HUDEP-2 (cell line): ENCODE data around the gene MRPL37.

Experiments
- DNase-seq, 76 experiments: peaks; one replicate each; lab custom pipeline; 2025; ENCODE audit not compliant: unreplicated experiment in 76 of 76; lab: John Stamatoyannopoulos, UW

The MRPL37 gene

DNA sequence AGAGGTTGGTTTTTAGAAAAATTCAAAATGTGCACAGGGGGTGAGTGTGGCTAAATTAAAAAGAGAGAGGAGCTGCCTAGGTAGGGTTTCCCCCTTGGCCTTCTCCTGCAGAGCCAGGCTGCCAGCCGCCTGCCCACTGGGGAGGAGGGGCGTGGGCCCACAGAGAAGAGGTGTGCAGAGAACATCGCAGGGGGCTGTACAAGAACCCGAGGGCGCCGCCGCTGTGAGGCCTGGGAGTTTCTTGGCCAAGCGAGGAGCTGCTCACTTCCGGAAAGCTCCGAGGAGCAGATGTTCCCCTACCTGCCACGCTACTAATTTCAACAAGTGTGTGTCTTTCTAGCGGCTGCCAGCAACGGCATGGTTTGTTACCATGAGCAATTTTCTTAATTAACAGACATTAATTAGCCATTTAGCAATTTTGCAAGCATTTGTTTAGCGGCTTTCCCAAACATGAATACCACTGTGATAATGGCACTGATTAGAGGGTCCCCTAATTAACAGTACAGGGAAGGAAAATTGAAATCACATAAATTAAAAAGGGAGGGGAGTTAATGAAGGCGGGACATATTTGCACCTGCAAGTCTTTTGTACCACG, 59.7 kb downstream of the MRPL37 start:
- DNase-seq, result no peak

DNA sequence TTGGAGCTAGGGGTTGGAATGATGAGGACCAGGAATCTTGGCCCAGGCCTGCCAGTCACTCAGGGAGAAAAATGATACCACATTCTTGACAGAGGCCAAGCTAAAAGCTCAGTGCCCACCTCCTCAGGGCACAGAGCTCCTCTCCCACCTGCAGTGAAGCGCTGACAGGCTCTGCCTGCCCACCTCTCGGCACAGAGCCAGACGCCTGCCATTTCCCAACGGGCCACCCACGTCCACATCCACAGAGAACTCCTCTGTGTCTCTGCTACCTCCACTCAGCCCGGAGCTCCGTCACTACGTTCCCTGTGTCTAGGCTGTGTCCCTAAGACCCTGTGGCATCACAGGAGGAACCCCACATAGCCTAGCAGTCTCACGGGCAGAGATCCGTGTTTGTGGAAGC, 60.8 kb downstream of the MRPL37 start:
- no peak for DNase-seq

DNA sequence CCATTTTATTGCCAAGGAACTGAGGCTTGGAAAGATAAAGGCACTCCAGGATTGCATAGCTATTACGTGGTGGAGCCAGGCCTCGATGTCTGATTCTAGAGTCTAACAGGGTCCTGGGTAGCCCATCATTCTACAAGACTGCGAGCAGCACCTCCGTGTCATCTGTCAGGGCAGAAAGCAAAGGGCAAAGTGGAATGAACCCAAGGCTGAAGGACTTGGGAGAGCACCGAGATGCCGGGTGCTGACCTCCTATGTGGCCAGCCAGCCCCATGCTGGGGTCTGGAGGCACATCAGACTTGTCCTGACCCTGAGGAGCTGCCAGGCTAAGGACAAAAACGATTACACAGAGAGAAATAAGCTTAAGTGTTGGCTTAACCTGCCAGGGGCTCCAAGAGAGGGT, 62.3 kb downstream of the MRPL37 start:
- no peak for DNase-seq

DNA sequence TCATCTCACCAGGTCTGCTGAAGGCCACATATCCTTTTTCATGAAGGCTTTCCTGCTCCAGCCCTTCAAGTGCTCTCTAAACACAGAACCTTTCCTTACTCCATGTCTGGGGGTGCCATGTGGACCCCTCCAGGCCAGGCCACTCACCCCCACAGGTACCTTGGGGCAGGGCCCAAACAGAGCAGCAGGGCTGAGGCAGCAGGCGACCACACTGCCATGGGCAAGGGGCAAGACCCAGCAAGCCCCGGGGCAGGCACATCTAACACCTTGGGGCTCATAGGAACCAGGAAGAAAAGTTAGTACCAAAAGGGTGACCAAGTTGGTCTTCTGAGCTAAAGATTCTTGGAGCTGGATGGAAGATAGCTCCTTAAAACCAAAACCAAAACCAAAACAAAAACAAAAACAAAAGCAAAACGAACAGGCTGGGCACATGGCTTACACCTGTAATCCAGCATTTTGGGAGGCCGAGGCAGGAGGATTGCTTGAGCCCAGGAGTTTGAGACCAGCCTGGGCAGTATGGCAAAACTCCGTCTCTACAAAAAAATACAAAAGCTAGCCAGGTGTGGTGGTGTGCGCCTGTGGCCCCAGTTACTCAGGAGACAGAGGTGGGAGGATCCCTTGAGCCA, 63.7 kb downstream of the MRPL37 start:
- no peak for DNase-seq

DNA sequence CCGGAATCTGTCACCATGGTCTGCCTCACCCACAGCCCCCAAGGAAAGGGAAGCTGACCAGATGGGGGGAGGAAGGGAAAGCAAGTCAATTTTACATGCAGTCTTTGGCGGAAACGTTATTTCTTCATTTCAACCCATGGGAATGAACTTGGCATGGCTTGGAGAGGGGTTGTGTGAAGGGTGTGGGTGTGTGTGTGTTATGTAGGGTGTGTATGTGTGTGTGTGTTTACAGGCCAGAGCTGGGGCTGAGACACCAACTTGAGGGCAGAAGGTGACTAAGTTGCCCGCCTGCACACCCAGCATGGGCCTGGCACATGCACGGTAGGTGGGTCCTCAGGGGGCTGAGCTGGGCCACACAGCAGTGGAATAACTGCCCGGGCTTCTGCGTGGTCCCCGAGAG, 65.2 kb downstream of the MRPL37 start:
- DNase-seq, result no peak

DNA sequence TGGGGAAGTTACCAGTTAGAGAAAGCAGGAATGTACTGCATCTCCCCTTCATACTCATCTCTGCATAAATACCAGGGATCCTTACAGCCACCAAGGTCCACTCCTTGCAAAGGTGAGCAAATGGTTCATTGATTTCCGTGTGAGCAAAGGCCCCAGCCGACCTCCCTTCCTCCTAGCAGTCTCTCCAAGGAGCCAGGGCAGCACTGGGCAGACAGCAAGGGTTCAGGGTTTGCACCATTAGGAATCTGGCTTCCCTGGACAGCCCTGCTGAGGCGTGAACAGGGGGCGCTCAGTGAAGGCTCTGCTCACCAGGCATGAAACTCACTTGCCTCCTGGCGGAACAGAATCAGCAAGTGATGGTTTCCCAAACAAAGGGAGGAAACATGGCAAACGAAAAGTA, 65.7 kb downstream of the MRPL37 start:
- no peak for DNase-seq

DNA sequence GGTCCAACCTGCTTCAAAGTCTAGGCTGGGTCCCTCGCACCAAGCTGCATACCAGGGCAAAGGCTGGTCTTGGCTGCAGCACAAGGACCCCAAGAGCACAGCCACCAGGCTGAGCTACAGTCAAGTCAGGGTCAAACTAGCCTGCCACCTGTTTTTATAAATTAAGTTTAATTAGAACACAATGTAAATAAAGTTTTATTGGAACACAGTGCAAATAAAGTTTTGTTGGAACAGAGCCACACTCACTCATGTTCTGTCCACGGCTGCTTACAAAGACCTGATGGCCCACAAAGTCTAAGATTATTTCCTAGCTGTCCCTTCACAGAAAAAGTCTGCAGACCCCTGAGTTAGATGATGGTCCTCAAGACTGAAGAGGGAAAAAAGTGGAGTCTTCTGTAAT, 66.2 kb downstream of the MRPL37 start:
- DNase-seq, result no peak

DNA sequence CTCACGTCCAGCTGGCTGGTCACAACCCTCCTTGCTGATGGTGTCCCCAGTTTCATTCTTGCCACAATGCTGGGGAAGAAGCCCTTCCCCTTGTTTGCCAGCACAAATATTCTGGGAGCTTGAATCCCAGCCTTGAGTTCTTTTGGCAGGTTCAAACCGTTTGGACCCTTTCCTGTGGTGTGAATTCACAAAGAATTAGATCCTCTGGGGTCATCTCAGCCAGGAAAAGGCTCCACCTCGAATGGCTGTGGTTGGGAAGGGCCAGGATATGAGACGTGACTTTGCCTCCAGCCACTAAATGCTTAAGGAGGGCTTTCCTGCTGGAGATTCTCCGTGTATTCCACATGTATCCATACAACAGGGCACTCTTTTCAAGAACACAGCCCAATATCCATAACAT, 66.9 kb downstream of the MRPL37 start:
- DNase-seq, result no peak
